Activated T-cell treated with anti-CD3 and anti-CD28 coated beads for 24 hours (primary cell): Measurements from ENCODE around the gene GAS5.

ENCODE experiments used
- DNase-seq: peaks from one replicate; pipeline ENCODE4 v3.0.0-alpha.2; 2020; ENCODE audit warnings: low read depth

GAS5 gene

DNA sequence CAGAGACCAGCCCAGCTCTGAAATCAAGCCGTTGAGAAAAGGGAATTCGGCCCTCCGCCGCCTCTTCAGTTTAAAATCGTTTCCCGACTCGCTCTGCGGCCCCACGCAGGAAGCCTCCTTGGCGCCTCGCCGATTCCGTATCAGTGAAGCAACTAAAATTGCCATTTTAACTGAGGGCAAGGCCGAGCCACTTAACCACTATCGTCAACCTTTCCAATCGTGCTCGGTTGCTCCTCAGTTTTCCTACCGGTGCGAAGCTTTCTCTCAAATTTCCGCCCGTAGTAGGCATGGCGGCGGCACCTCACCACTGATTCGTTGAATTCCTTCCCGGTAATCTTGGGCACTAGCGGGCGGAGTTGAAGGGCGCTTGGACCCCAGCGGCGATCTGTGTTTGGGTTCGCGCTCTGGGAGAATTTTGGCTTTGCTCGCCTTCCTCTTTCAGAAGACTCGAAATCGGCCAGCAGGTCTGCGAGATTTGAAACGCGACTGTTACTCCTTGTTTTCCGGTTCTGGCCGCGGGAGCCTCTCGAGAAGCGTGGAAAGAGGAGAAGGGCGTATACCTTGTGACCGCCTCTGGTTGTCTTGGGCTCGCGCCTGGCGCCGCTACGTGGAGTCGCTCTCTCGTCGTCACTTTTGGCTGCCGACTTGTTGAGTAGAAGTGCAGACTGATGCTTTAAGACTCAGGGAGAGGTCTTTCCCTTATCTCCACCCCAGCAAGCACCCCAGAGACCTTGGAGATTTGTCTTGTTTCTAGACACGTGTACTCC is 43.3 kb downstream of the GAS5 start, which contains the start of the genes CENPL and DARS2:
TSS of gene CENPL (minus strand) at position 569 of the 767 bp plus-strand sequence. CDS start 13,584 bp downstream, outside the sequence.
TSS of gene DARS2 (plus strand) at position 359 of the 767 bp plus-strand sequence. CDS start 557 bp downstream, outside the sequence.
- peak; percentile 86 for DNase-seq

DNA sequence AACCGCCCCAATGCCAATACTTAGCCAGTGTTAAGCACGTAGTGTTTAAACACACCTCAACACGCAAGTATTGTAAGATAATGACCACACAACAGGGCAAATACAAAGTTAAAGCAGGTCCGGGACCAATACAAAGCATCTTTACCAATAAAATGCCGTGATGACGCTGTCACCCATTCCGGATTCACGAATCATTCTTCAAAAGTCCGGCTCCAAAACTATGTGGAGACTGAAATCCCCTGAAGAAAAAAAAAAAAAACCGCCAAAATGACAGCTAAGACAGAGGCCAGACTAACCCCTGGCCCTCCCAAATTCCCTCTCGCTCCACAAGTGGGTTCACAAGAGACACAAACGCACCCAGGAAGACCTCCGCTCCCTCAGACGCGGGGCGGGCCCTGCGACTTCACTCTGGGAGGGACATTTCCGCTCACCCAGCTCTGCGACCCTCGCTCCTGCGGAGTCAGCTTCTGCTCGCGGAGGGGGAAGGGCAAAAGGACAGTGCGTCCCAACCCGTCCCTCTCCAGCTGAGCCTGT is 43.9 kb downstream of the GAS5 start:
- DNase-seq = no peak

GRCh38 chr1:173821680-173822079 is 46.1 kb downstream of the GAS5 start:
- DNase-seq = no peak

DNA sequence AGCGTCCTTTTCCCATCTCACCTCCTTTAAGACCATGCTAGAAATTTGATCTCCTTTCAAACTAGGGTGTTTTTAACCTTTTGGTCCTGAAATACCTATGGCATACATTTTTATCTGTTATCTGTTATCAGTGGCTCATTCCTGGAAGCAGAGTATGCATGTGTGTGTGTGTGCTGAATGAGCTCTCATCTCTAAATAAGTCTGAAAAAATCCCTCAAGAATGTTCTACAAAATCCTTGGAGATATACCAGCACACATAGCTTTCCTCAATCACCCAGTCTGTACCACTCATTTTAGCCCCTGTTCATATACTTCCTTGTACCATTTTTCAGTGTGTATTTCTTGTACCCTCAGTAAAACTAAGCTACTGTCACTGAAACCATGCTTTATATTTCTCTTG is 49.3 kb downstream of the GAS5 start:
- DNase-seq = no peak
